OCI-LY1 (cell line): ENCODE results near the gene CDHR1.

Experiments used
- CTCF ChIP-seq: fragments of 200-600 bp; sonication (generic), shearing (Covaris generic); IDR thresholded peaks from 2 replicates; pipeline ENCODE4 v1.5.1; 2017; ENCODE audit warnings: mild to moderate bottlenecking, antibody characterized with exemption, low read length, moderate library complexity, mixed read lengths
- EZH2 ChIP-seq: fragments of 200-600 bp; sonication (generic), shearing (Covaris generic); IDR thresholded peaks from 2 replicates; pipeline ENCODE4 v1.8.0; 2017; ENCODE audit warnings: borderline replicate concordance, mixed run types, mild to moderate bottlenecking, antibody characterized with exemption, low read length, moderate library complexity, mixed read lengths

GRCh38 chr10:84193846-84194423 is 402 bp upstream of the CDHR1 start:
- no peak for TF ChIP-seq CTCF
- no peak for TF ChIP-seq EZH2
